Measurements from ENCODE around the gene CYBRD1.

DNA sequence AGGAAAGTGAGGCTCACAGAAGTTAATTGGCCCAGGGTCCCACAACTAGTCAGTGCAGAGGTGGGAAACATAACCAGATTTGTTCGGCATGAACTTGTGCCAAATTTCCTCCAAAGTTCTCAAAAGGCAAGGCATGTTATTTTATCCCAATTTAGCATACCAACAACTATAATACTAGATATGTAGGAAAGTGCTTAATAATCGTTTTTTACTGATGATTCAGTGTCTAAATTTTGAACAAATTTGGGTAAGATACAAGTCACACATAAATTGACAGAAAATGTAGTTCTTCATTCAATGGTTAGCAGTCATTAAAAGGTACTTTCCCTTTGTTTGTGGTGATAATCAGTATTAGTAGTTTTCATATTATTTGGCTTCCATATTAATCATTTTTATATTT, 38.5 kb upstream of the CYBRD1 start:
- no peak for TF ChIP-seq EP300 (IDR thresholded peaks at IDR 0.05)
- TF ChIP-seq, protein P1, sequence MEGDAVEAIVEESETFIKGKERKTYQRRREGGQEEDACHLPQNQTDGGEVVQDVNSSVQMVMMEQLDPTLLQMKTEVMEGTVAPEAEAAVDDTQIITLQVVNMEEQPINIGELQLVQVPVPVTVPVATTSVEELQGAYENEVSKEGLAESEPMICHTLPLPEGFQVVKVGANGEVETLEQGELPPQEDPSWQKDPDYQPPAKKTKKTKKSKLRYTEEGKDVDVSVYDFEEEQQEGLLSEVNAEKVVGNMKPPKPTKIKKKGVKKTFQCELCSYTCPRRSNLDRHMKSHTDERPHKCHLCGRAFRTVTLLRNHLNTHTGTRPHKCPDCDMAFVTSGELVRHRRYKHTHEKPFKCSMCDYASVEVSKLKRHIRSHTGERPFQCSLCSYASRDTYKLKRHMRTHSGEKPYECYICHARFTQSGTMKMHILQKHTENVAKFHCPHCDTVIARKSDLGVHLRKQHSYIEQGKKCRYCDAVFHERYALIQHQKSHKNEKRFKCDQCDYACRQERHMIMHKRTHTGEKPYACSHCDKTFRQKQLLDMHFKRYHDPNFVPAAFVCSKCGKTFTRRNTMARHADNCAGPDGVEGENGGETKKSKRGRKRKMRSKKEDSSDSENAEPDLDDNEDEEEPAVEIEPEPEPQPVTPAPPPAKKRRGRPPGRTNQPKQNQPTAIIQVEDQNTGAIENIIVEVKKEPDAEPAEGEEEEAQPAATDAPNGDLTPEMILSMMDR (IDR thresholded peaks at IDR 0.05): no peak

Measured in ovary (tissue), 3 donors.